Measurements from ENCODE around the gene CSNK1G1.

Gene CSNK1G1

GRCh38 chr15:64158363-64159134 lies 197.4 kb downstream of the CSNK1G1 start:
- 94% methylated on average over 11 of the region's 11 CpGs for WGBS
- peaks cover 9% of the 10 kb centered on the region for H3K4me1 ChIP-seq (ENCODE audit: insufficient read depth, low read length)
- H3K4me3 ChIP-seq (ENCODE audit: low read length), result no peak overlapping the region
- no peaks in the 10 kb centered on the region for H3K9me3 ChIP-seq (ENCODE audit: insufficient read depth, low read depth, low read length)
- H3K27ac ChIP-seq (ENCODE audit: low read depth, low read length), result no peak overlapping the region
- no peaks in the 10 kb centered on the region for H3K27me3 ChIP-seq (ENCODE audit: insufficient read depth, low read length)
- H3K36me3 ChIP-seq (ENCODE audit: insufficient read depth, low read length), result peaks cover 71% of the 10 kb centered on the region
- H3K9ac ChIP-seq (ENCODE audit: low read depth, low read length), result no peak overlapping the region

- Histone ChIP-seq H3K27me3 (ENCODE audit: insufficient read depth, low read length) (peaks cover 8% of the 10 kb centered on the region), H3K9ac (ENCODE audit: low read depth, low read length) (no peak overlapping the region), H3K36me3 (ENCODE audit: insufficient read depth, low read length) (peaks cover 71% of the 10 kb centered on the region), H3K4me3 (ENCODE audit: low read length) (no peak overlapping the region), H3K27ac (ENCODE audit: low read depth, low read length) (no peak overlapping the region), H3K9me3 (ENCODE audit: insufficient read depth, low read depth, low read length) (no peaks in the 10 kb centered on the region), H3K4me1 (ENCODE audit: insufficient read depth, low read length) (peaks cover 10% of the 10 kb centered on the region)
- 100% methylated on average over 1 of the region's 1 CpG for WGBS
Measured at GRCh38 chr15:64157599-64158125, 198.3 kb downstream of the CSNK1G1 start.

- H3K9ac ChIP-seq (ENCODE audit: low read depth, low read length), result no peak overlapping the region
- H3K4me3 ChIP-seq (ENCODE audit: low read length), result no peak overlapping the region
- no peak overlapping the region for H3K27ac ChIP-seq (ENCODE audit: low read depth, low read length)
- H3K27me3 ChIP-seq (ENCODE audit: insufficient read depth, low read length), result peaks cover 17% of the 10 kb centered on the region
- H3K36me3 ChIP-seq (ENCODE audit: insufficient read depth, low read length), result peaks cover 69% of the 10 kb centered on the region
- WGBS, result 95% methylated on average over 16 of the region's 16 CpGs
- H3K9me3 ChIP-seq (ENCODE audit: insufficient read depth, low read depth, low read length), result no peaks in the 10 kb centered on the region
- H3K4me1 ChIP-seq (ENCODE audit: insufficient read depth, low read length), result peaks cover 8% of the 10 kb centered on the region
Measured at GRCh38 chr15:64156652-64157331, 199.2 kb downstream of the CSNK1G1 start.

GRCh38 chr15:64155802-64156651 lies 199.9 kb downstream of the CSNK1G1 start:
- Histone ChIP-seq H3K4me3 (ENCODE audit: low read length) (no peak overlapping the region), H3K9me3 (ENCODE audit: insufficient read depth, low read depth, low read length) (no peaks in the 10 kb centered on the region), H3K36me3 (ENCODE audit: insufficient read depth, low read length) (peaks cover 66% of the 10 kb centered on the region), H3K27ac (ENCODE audit: low read depth, low read length) (no peak overlapping the region), H3K9ac (ENCODE audit: low read depth, low read length) (no peak overlapping the region), H3K4me1 (ENCODE audit: insufficient read depth, low read length) (peaks cover 6% of the 10 kb centered on the region), H3K27me3 (ENCODE audit: insufficient read depth, low read length) (peaks cover 21% of the 10 kb centered on the region)
- 96% methylated on average over 15 of the region's 15 CpGs for WGBS

- H3K27me3 ChIP-seq (ENCODE audit: insufficient read depth, low read length), result peaks cover 23% of the 10 kb centered on the region
- H3K4me3 ChIP-seq (ENCODE audit: low read length), result peak overlapping the region; percentile 61
- 28% methylated on average over 12 of the region's 12 CpGs for WGBS
- H3K4me1 ChIP-seq (ENCODE audit: insufficient read depth, low read length), result peaks cover 6% of the 10 kb centered on the region
- H3K27ac ChIP-seq (ENCODE audit: low read depth, low read length), result peak overlapping the region; percentile 45
- H3K9me3 ChIP-seq (ENCODE audit: insufficient read depth, low read depth, low read length), result no peaks in the 10 kb centered on the region
- H3K36me3 ChIP-seq (ENCODE audit: insufficient read depth, low read length), result peaks cover 43% of the 10 kb centered on the region
- 0 out of 2 replicates have a peak overlapping the region, but pooled peaks have one; percentile 16 for H3K9ac ChIP-seq (ENCODE audit: low read depth, low read length)
Measured at GRCh38 chr15:64153480-64154367, 202.2 kb downstream of the CSNK1G1 start.

- Histone ChIP-seq H3K27ac (ENCODE audit: low read depth, low read length) (no peak overlapping the region), H3K4me1 (ENCODE audit: insufficient read depth, low read length) (peaks cover 6% of the 10 kb centered on the region), H3K4me3 (ENCODE audit: low read length) (peak overlapping the region; percentile 61)
Measured at GRCh38 chr15:64152507-64153387, 203.2 kb downstream of the CSNK1G1 start.

GRCh38 chr15:64151727-64152506 lies 204.1 kb downstream of the CSNK1G1 start, which contains the start of gene SNX22:
TSS of gene SNX22 (plus strand) at chr15:64151731. CDS start at chr15:64151776, 45 bp downstream.
- Histone ChIP-seq H3K4me1 (ENCODE audit: insufficient read depth, low read length) (peaks cover 6% of the 10 kb centered on the region), H3K9me3 (ENCODE audit: insufficient read depth, low read depth, low read length) (no peaks in the 10 kb centered on the region), H3K9ac (ENCODE audit: low read depth, low read length) (peak within 1 kb of the TSS; percentile 65), H3K36me3 (ENCODE audit: insufficient read depth, low read length) (peaks cover 25% of the 10 kb centered on the region), H3K4me3 (ENCODE audit: low read length) (peak within 1 kb of the TSS; percentile 61), H3K27me3 (ENCODE audit: insufficient read depth, low read length) (peaks cover 23% of the 10 kb centered on the region), H3K27ac (ENCODE audit: low read depth, low read length) (no peak within 1 kb of the TSS)
- under 1% methylated on average over 83 of the region's 83 CpGs for WGBS

More at GRCh38 chr15:64152507-64153387, 203.2 kb downstream of the CSNK1G1 start:
- peaks cover 34% of the 10 kb centered on the region for H3K36me3 ChIP-seq (ENCODE audit: insufficient read depth, low read length)
- peaks cover 23% of the 10 kb centered on the region for H3K27me3 ChIP-seq (ENCODE audit: insufficient read depth, low read length)
- H3K9ac ChIP-seq (ENCODE audit: low read depth, low read length), result peak overlapping the region; percentile 65; the same call in 1 of the 2 replicates
- no peaks in the 10 kb centered on the region for H3K9me3 ChIP-seq (ENCODE audit: insufficient read depth, low read depth, low read length)
- 32% methylated on average over 27 of the region's 27 CpGs for WGBS

- peaks cover 23% of the 10 kb centered on the region for H3K27me3 ChIP-seq (ENCODE audit: insufficient read depth, low read length)
- H3K9ac ChIP-seq (ENCODE audit: low read depth, low read length), result no peak overlapping the region
- no peaks in the 10 kb centered on the region for H3K9me3 ChIP-seq (ENCODE audit: insufficient read depth, low read depth, low read length)
- WGBS, result 94% methylated on average over 9 of the region's 9 CpGs
- H3K27ac ChIP-seq (ENCODE audit: low read depth, low read length), result no peak overlapping the region
- H3K4me3 ChIP-seq (ENCODE audit: low read length), result no peak overlapping the region
- peaks cover 6% of the 10 kb centered on the region for H3K4me1 ChIP-seq (ENCODE audit: insufficient read depth, low read length)
- H3K36me3 ChIP-seq (ENCODE audit: insufficient read depth, low read length), result peaks cover 6% of the 10 kb centered on the region
Measured at GRCh38 chr15:64149893-64150578, 205.9 kb downstream of the CSNK1G1 start.

GRCh38 chr15:64149424-64149823 lies 206.5 kb downstream of the CSNK1G1 start:
- Histone ChIP-seq H3K9ac (ENCODE audit: low read depth, low read length) (no peak overlapping the region), H3K36me3 (ENCODE audit: insufficient read depth, low read length) (peaks cover 4% of the 10 kb centered on the region), H3K27ac (ENCODE audit: low read depth, low read length) (no peak overlapping the region), H3K4me1 (ENCODE audit: insufficient read depth, low read length) (peaks cover 6% of the 10 kb centered on the region), H3K4me3 (ENCODE audit: low read length) (no peak overlapping the region), H3K27me3 (ENCODE audit: insufficient read depth, low read length) (peaks cover 23% of the 10 kb centered on the region), H3K9me3 (ENCODE audit: insufficient read depth, low read depth, low read length) (no peaks in the 10 kb centered on the region)

Measured in HUES64 (cell line).